H9 (cell line): ENCODE measurements around the gene DCLRE1C. TPM values are rescaled to one million over a fixed set of nuclear protein-coding genes. Genes with fewer than 3 reads are reported as not detected.

Source experiments
- DNase-seq: peaks from one replicate; pipeline ENCODE4 v3.0.0-alpha.2; 2017
- H2AFZ ChIP-seq: one replicate; pipeline ENCODE4 v1.6.1; 2013; ENCODE audit warnings: mild to moderate bottlenecking, low read length, control low read depth, moderate library complexity
- H2AK5ac ChIP-seq: 2 replicates; pipeline ENCODE4 v1.6.1; 2013; ENCODE audit warnings: low read length, control low read depth, mixed read lengths; ENCODE audit not compliant: insufficient read length
- H2BK120ac ChIP-seq: one replicate; pipeline ENCODE4 v1.6.1; 2013; ENCODE audit warnings: low read depth, mild to moderate bottlenecking, low read length, control low read depth, inconsistent platforms; ENCODE audit not compliant: poor library complexity, severe bottlenecking
- H2BK12ac ChIP-seq: 2 replicates; pipeline ENCODE4 v1.6.1; 2013; ENCODE audit warnings: low read length, control low read depth, mixed read lengths, low read depth; ENCODE audit not compliant: insufficient read length
- H2BK15ac ChIP-seq: 2 replicates; pipeline ENCODE4 v1.6.1; 2013; ENCODE audit warnings: low read depth, low read length, control low read depth
- H2BK20ac ChIP-seq: one replicate; pipeline ENCODE4 v1.6.1; 2013; ENCODE audit warnings: low read depth, mild to moderate bottlenecking, low read length, control low read depth, inconsistent platforms; ENCODE audit not compliant: poor library complexity, severe bottlenecking
- H2BK5ac ChIP-seq: 2 replicates; pipeline ENCODE4 v1.6.1; 2013; ENCODE audit warnings: low read length, control low read depth, mixed read lengths; ENCODE audit not compliant: insufficient read length
- H3K14ac ChIP-seq: 2 replicates; pipeline ENCODE4 v1.6.1; 2013; ENCODE audit warnings: low read length, control low read depth; ENCODE audit not compliant: insufficient read depth
- H3K18ac ChIP-seq: 2 replicates; pipeline ENCODE4 v1.6.1; 2013; ENCODE audit warnings: low read depth, mild to moderate bottlenecking, mixed read lengths, low read length, control low read depth; ENCODE audit not compliant: insufficient read length
- H3K23ac ChIP-seq: 2 replicates; pipeline ENCODE4 v1.6.1; 2013; ENCODE audit warnings: low read length, control low read depth, mixed read lengths, low read depth; ENCODE audit not compliant: insufficient read length
- H3K23me2 ChIP-seq: 2 replicates; pipeline ENCODE4 v1.6.1; 2013; ENCODE audit warnings: low read depth, mild to moderate bottlenecking, mixed read lengths, low read length, control low read depth; ENCODE audit not compliant: insufficient read length, poor library complexity, severe bottlenecking
- H3K27ac ChIP-seq: 2 replicates; pipeline ENCODE4 v1.5.1; 2013; ENCODE audit warnings: low read length, control low read depth, mixed read lengths, low read depth; ENCODE audit not compliant: insufficient read length
- H3K27me3 ChIP-seq: 2 replicates; pipeline ENCODE4 v1.6.1; 2013; ENCODE audit warnings: low read length, control low read depth, inconsistent platforms; ENCODE audit not compliant: insufficient read depth
- H3K4ac ChIP-seq: 2 replicates; pipeline ENCODE4 v1.6.1; 2013; ENCODE audit warnings: low read depth, mild to moderate bottlenecking, control low read depth, inconsistent platforms, low read length, moderate library complexity
- H3K4me1 ChIP-seq: 2 replicates; pipeline ENCODE4 v1.6.1; 2013; ENCODE audit warnings: low read length, control low read depth, inconsistent platforms; ENCODE audit not compliant: insufficient read depth
- H3K4me2 ChIP-seq: 2 replicates; pipeline ENCODE4 v1.6.1; 2013; ENCODE audit warnings: low read length, control low read depth, mixed read lengths; ENCODE audit not compliant: insufficient read length, insufficient read depth
- H3K56ac ChIP-seq: 2 replicates; pipeline ENCODE4 v1.6.1; 2013; ENCODE audit warnings: low read depth, mild to moderate bottlenecking, mixed read lengths, low read length, control low read depth; ENCODE audit not compliant: insufficient read length
- H3K79me1 ChIP-seq: 2 replicates; pipeline ENCODE4 v1.6.1; 2013; ENCODE audit warnings: low read depth, mild to moderate bottlenecking, moderate library complexity, low read length, control low read depth, inconsistent platforms; ENCODE audit not compliant: insufficient read depth, poor library complexity, severe bottlenecking
- H3K79me2 ChIP-seq: 2 replicates; pipeline ENCODE4 v1.6.1; 2013; ENCODE audit warnings: low read length, control low read depth, inconsistent platforms; ENCODE audit not compliant: insufficient read depth
- H3K9ac ChIP-seq: 2 replicates; pipeline ENCODE4 v1.6.1; 2013; ENCODE audit warnings: low read length, control low read depth, mixed read lengths; ENCODE audit not compliant: insufficient read length; ENCODE audit errors: extremely low read depth
- H3K9me3 ChIP-seq: one replicate; pipeline ENCODE4 v1.6.1; 2013; ENCODE audit warnings: low read depth, low read length, inconsistent platforms; ENCODE audit not compliant: control insufficient read depth
- H3T11ph ChIP-seq: one replicate; pipeline ENCODE4 v1.6.1; 2013; ENCODE audit warnings: mild to moderate bottlenecking, low read length, control low read depth, inconsistent platforms
- H4K20me1 ChIP-seq: one replicate; pipeline ENCODE4 v1.6.1; 2013; ENCODE audit not compliant: control insufficient read depth, insufficient read length, insufficient read depth
- H4K5ac ChIP-seq: 2 replicates; pipeline ENCODE4 v1.6.1; 2013; ENCODE audit warnings: low read depth, mild to moderate bottlenecking, mixed read lengths, low read length, control low read depth; ENCODE audit not compliant: insufficient read length
- H4K8ac ChIP-seq: replicated peaks from 2 replicates; pipeline ENCODE4 v1.6.1; 2013; ENCODE audit warnings: low read length, control low read depth, mixed read lengths, low read depth; ENCODE audit not compliant: insufficient read length
- H4K91ac ChIP-seq: 2 replicates; pipeline ENCODE4 v1.6.1; 2013; ENCODE audit warnings: low read depth, mild to moderate bottlenecking, moderate library complexity, mixed read lengths, low read length, control low read depth; ENCODE audit not compliant: insufficient read length
- H3K27ac Mint-ChIP-seq, 3 experiments: 2 replicates in 2 of 3; 3 replicates in 1 of 3; pipeline ENCODE4 v1.8.0; 2020 to 2021; ENCODE audit warnings: mixed read lengths in 3 of 3, mild to moderate bottlenecking in 1 of 3, moderate library complexity in 1 of 3
- H3K27me3 Mint-ChIP-seq: 2 replicates; pipeline ENCODE4 v1.8.0; 2021; ENCODE audit warnings: low read depth, mild to moderate bottlenecking, moderate library complexity, mixed read lengths
- H3K36me3 Mint-ChIP-seq, 3 experiments: 2 replicates in 2 of 3; 3 replicates in 1 of 3; pipeline ENCODE4 v1.8.0; 2020 to 2021; ENCODE audit warnings: low read depth in 3 of 3, mixed read lengths in 3 of 3; ENCODE audit not compliant: insufficient read depth in 1 of 3
- H3K4me1 Mint-ChIP-seq, 2 experiments: 2 replicates each; pipeline ENCODE4 v1.8.0; 2020; ENCODE audit warnings: mixed read lengths in 2 of 2
- H3K4me3 Mint-ChIP-seq, 2 experiments: 2 replicates in 1 of 2; 3 replicates in 1 of 2; pipeline ENCODE4 v1.8.0; 2020 to 2021; ENCODE audit warnings: mild to moderate bottlenecking in 2 of 2, mixed read lengths in 2 of 2, moderate library complexity in 1 of 2
- H3K9me3 Mint-ChIP-seq, 2 experiments: 2 replicates in 1 of 2; 3 replicates in 1 of 2; pipeline ENCODE4 v1.8.0; 2020; ENCODE audit warnings: mild to moderate bottlenecking in 2 of 2, mixed read lengths in 2 of 2, moderate library complexity in 1 of 2
- CTCF ChIP-seq: fragments of 200-600 bp; sonication (generic); conservative IDR thresholded peaks from 3 replicates; pipeline ENCODE4 v1.8.0; 2021; ENCODE audit warnings: antibody characterized with exemption, mild to moderate bottlenecking
- WGBS: extraction: QIAGEN DNeasy Blood & Tissue Kit; methylation state at CpG from one replicate; pipeline ENCODE4 v1.1.7; 2013; ENCODE audit warnings: missing lambda C conversion rate, low lambda C conversion rate, mixed read lengths; ENCODE audit not compliant: insufficient read length; ENCODE audit errors: extremely low coverage; 5-methylcytosine and 5-hydroxymethylcytosine counted together
- total RNA-seq: library from RNA; stranded (reverse); gene quantifications from 2 replicates; pipeline ENCODE4 v1.2.1, GENCODE V29; 2021

DCLRE1C gene
- total RNA-seq, 1 experiment from 2014 or later, result 15.2 TPM

- H4K5ac ChIP-seq, result no peak overlapping the region
- no peak overlapping the region for H3K56ac ChIP-seq
- no peak overlapping the region for H3K14ac ChIP-seq
- H3K27ac ChIP-seq, result no peak overlapping the region
- no peak overlapping the region for H3K23ac ChIP-seq
- DNase-seq, result no peak
- peaks cover 4% of the 10 kb centered on the region for H3K79me1 ChIP-seq
- 0 out of 2 replicates have a peak, but pooled peaks cover 2% of the 10 kb centered on the region for H3K4me1 ChIP-seq
- Mint-ChIP-seq H3K36me3 (peaks cover 0 to 4% (median 0%) of the 10 kb centered on the region in 3 experiments; a peak in 3 of 7 replicates), H3K27me3 (peaks cover 3% of the 10 kb centered on the region), H3K9me3 (peaks cover 0 to 1% of the 10 kb centered on the region in 2 experiments; a peak in 2 of 5 replicates), H3K4me3 (peak overlapping the region; percentile 90 to 92), H3K4me1 (peaks cover 25 to 26% of the 10 kb centered on the region in 2 experiments), H3K27ac (no peak overlapping the region)
- no peaks in the 10 kb centered on the region for H3K9me3 ChIP-seq
- no peak overlapping the region for H4K91ac ChIP-seq
- H4K20me1 ChIP-seq, result no peaks in the 10 kb centered on the region
- H2BK12ac ChIP-seq, result no peak overlapping the region
- no peaks in the 10 kb centered on the region for H3K27me3 ChIP-seq
- no peak overlapping the region for H3K4ac ChIP-seq
- no peak overlapping the region for H2AK5ac ChIP-seq
- H3T11ph ChIP-seq, result no peak overlapping the region
- H3K23me2 ChIP-seq, result peaks cover 11% of the 10 kb centered on the region
- H2BK5ac ChIP-seq, result no peak overlapping the region
- no peak overlapping the region for H3K18ac ChIP-seq
- no peak overlapping the region for H2AFZ ChIP-seq
- H4K8ac ChIP-seq, result no peak overlapping the region
- no peak for TF ChIP-seq CTCF
- H3K79me2 ChIP-seq, result no peaks in the 10 kb centered on the region
- H3K9ac ChIP-seq, result no peak overlapping the region
- H3K4me2 ChIP-seq, result no peak overlapping the region
- no peak overlapping the region for H2BK15ac ChIP-seq
- no CpG with 5 or more reads among the region's 19 CpGs for WGBS
- H2BK120ac ChIP-seq, result no peak overlapping the region
- no peak overlapping the region for H2BK20ac ChIP-seq
Observed at GRCh38 chr10:14954934-14955333, 1.0 kb upstream of the DCLRE1C start.
